HCT116 (cell line): ENCODE measurements around the gene TMEM178A. TPM values are rescaled to one million over a fixed set of nuclear protein-coding genes. Genes with fewer than 3 reads are reported as not detected.

Experiments
- ATAC-seq: fragments of 200-7000 bp; cut with Tn5 transposase; 2 replicates; pipeline ENCODE4 v1.9.1; 2020; ENCODE audit warnings: mild to moderate bottlenecking, moderate library complexity
- BruUV-seq: library from RNA; stranded (reverse); fragments of 400-500 nt; replicated peaks from 2 replicates; lab custom pipeline; 2021; lab: Mats Ljungman, UMichigan
- CTCF ChIA-PET: fragments of 300-600 bp; sonication (Branson Sonifier 250); formaldehyde crosslinking; loops from one replicate; lab custom pipeline; 2021; ENCODE audit warnings: antibody characterized with exemption; lab: Charles Lee
- POLR2A ChIA-PET: fragments of 300-600, 350-600 bp; sonication (Branson Sonifier 250); formaldehyde crosslinking; loops from one replicate; lab custom pipeline; 2021; ENCODE audit warnings: antibody characterized with exemption; lab: Charles Lee
- RAD21 ChIA-PET, 2 experiments: fragments of 300-600 bp; sonication (Branson Sonifier 250); formaldehyde crosslinking; loops; one replicate each; lab custom pipeline; 2023; ENCODE audit warnings: low total read pairs in 2 of 2; ENCODE audit not compliant: uncharacterized antibody in 2 of 2, unreplicated experiment in 2 of 2, low non-redundant PET in 1 of 2; lab: Charles Lee
- DNase-seq: peaks from one replicate; pipeline ENCODE4 v3.0.0-alpha.2; 2010; ENCODE audit warnings: low read depth, low spot score
- H2AFZ ChIP-seq: fragments of 200-600 bp; shearing (Covaris generic), sonication (generic); 2 replicates; pipeline ENCODE4 v1.6.1; 2017; ENCODE audit warnings: low read depth, mixed run types, mixed read lengths, antibody characterized with exemption, low read length; ENCODE audit not compliant: poor library complexity, severe bottlenecking
- H3K27ac ChIP-seq: 2 replicates; pipeline ENCODE4 v1.5.1; 2012; ENCODE audit warnings: low read depth, low read length
- H3K27me3 ChIP-seq: fragments of 200-600 bp; sonication (generic); 2 replicates; pipeline ENCODE4 v1.6.1; 2016; ENCODE audit warnings: mixed run types, low read length, mixed read lengths; ENCODE audit not compliant: insufficient read depth
- H3K36me3 ChIP-seq, 2 experiments: fragments of 200-500 bp in 1 of 2; fragments of 200-600 bp in 1 of 2; sonication (Bioruptor generic) in 1 of 2; sonication (generic) in 1 of 2; 2 replicates each; pipeline versions ENCODE4 v1.5.1 to v1.6.1; 2014 to 2016; ENCODE audit warnings: low read length in 2 of 2, inconsistent platforms in 1 of 2, mixed read lengths in 1 of 2, mixed run types in 1 of 2; ENCODE audit not compliant: insufficient read depth in 2 of 2, control insufficient read depth in 1 of 2
- H3K4me1 ChIP-seq, 2 experiments: fragments of 200-600 bp in 1 of 2; sonication (generic) in 1 of 2; 2 replicates each; pipeline versions ENCODE4 v1.5.1 to v1.6.1; 2012 to 2017; ENCODE audit warnings: low read length in 2 of 2, inconsistent platforms in 1 of 2, mild to moderate bottlenecking in 1 of 2, mixed read lengths in 1 of 2, mixed run types in 1 of 2, moderate library complexity in 1 of 2; ENCODE audit not compliant: insufficient read depth in 2 of 2, control insufficient read depth in 1 of 2
- H3K4me2 ChIP-seq: fragments of 200-600 bp; sonication (generic); 2 replicates; pipeline ENCODE4 v1.6.1; 2017; ENCODE audit warnings: mixed run types, low read length, mixed read lengths
- H3K4me3 ChIP-seq, 2 experiments: fragments of 200-600 bp in 1 of 2; sonication (generic) in 1 of 2; replicated peaks in 1 of 2; 2 replicates each; pipeline ENCODE4 v1.5.1; 2011 to 2016; ENCODE audit warnings: low read length in 2 of 2, control low read depth in 1 of 2, low read depth in 1 of 2, mild to moderate bottlenecking in 1 of 2, mixed read lengths in 1 of 2, mixed run types in 1 of 2
- H3K79me2 ChIP-seq: fragments of 200-600 bp; sonication (generic); 2 replicates; pipeline ENCODE4 v1.6.1; 2017; ENCODE audit warnings: mild to moderate bottlenecking, mixed run types, low read length, moderate library complexity, mixed read lengths; ENCODE audit not compliant: insufficient read depth
- H3K9ac ChIP-seq: fragments of 200-600 bp; sonication (generic); 2 replicates; pipeline ENCODE4 v1.6.1; 2016; ENCODE audit warnings: low read length, mixed read lengths
- H3K9me2 ChIP-seq: fragments of 200-600 bp; sonication (generic), shearing (Covaris generic); 2 replicates; pipeline ENCODE4 v1.6.1; 2017; ENCODE audit warnings: mixed run types, mild to moderate bottlenecking, moderate library complexity; ENCODE audit not compliant: insufficient read depth
- H3K9me3 ChIP-seq, 2 experiments: fragments of 200-500 bp in 1 of 2; fragments of 200-600 bp in 1 of 2; sonication (Bioruptor generic) in 1 of 2; sonication (generic) in 1 of 2; 2 replicates each; pipeline ENCODE4 v1.6.1; 2014 to 2017; ENCODE audit warnings: low read length in 2 of 2, mixed read lengths in 2 of 2, inconsistent platforms in 1 of 2, low read depth in 1 of 2, mild to moderate bottlenecking in 1 of 2, mixed run types in 1 of 2, moderate library complexity in 1 of 2; ENCODE audit not compliant: control insufficient read depth in 1 of 2, insufficient read depth in 1 of 2
- H4K20me1 ChIP-seq: fragments of 200-600 bp; sonication (generic), shearing (Covaris generic); 2 replicates; pipeline ENCODE4 v1.6.1; 2017; ENCODE audit warnings: mixed run types, mild to moderate bottlenecking, moderate library complexity; ENCODE audit not compliant: insufficient read depth
- EGR1 ChIP-seq: IDR thresholded peaks from 2 replicates; pipeline ENCODE4 v1.6.1; 2012; ENCODE audit warnings: low read depth
- EZH2 ChIP-seq: fragments of 200-600 bp; sonication (generic); IDR thresholded peaks from 2 replicates; pipeline ENCODE4 v1.6.1; 2017; ENCODE audit warnings: antibody characterized with exemption, mixed run types
- MAX ChIP-seq: IDR thresholded peaks from 2 replicates; pipeline ENCODE4 v1.6.1; 2012
- SRF ChIP-seq: IDR thresholded peaks from 2 replicates; pipeline ENCODE4 v1.6.1; 2012; ENCODE audit warnings: low read depth
- YY1 ChIP-seq: IDR thresholded peaks from 2 replicates; pipeline ENCODE4 v1.6.1; 2011; ENCODE audit warnings: low read length, low read depth, moderate library complexity, mild to moderate bottlenecking; ENCODE audit not compliant: insufficient replicate concordance; ENCODE audit errors: extremely low read depth
- ZFX ChIP-seq: fragments of 450-650 bp; IDR thresholded peaks from 2 replicates; pipeline ENCODE4 v1.6.1; 2017
- intact Hi-C: fragments of 100-400 bp; cut with micrococcal nuclease; formaldehyde crosslinking; loops from 2 replicates; pipeline ENCODE4 v1.10.0; 2022
- total RNA-seq: library from RNA; stranded (reverse); gene quantifications from one replicate; pipeline ENCODE4 v1.2.1, GENCODE V29; 2021; ENCODE audit not compliant: unreplicated experiment

Gene TMEM178A
- total RNA-seq, 1 experiment from 2014 or later = 1.3 TPM

DNA sequence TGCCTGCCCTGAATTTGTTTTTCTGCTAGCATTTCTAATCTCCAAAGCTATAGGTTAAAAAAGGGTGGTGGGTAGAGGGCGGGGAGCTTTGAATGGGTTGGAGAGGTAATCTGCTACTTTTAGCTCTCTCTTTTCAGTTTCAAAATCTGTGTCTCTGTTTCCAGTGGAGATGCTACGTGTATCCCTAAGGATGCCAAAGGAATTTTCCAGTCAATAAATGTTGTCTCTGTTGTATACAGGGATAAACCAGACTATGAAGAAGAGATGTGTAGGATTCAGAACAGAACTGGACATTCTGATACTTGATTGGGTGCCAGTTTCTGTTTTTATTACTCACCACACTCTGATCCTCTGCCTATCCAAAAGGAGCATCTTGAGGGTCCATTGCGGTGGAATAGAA is 50.1 kb downstream of the TMEM178A start:
- ATAC-seq = no peak
- no peak overlapping the region for H3K4me3 ChIP-seq
- TF ChIP-seq SRF = no peak
- TF ChIP-seq YY1 = no peak
- no peak for TF ChIP-seq EGR1
- TF ChIP-seq EZH2 = no peak
- TF ChIP-seq MAX = no peak
- TF ChIP-seq, all 23 proteins: peak for 0
- H3K27ac ChIP-seq = no peak overlapping the region
- H3K36me3 ChIP-seq = no peaks in the 10 kb centered on the region
- H4K20me1 ChIP-seq = no peaks in the 10 kb centered on the region
- BruUV-seq = no TSS peak
- ChIA-PET RAD21 (no interaction called here), CTCF (interaction anchor here (2.3 kb wide), 1 partner anchor 13 kb away, joined by 9 read pairs; no protein-coding TSS in a partner anchor), POLR2A (no interaction called here)
- no peak overlapping the region for H3K9ac ChIP-seq
- no peaks in the 10 kb centered on the region for H3K79me2 ChIP-seq
- no peaks in the 10 kb centered on the region for H3K9me3 ChIP-seq
- no peak for DNase-seq
- H3K4me1 ChIP-seq = no peaks in the 10 kb centered on the region
- intact Hi-C loops = no loop called here
- no peak overlapping the region for H2AFZ ChIP-seq
- H3K4me2 ChIP-seq = no peak overlapping the region
- H3K9me2 ChIP-seq = no peaks in the 10 kb centered on the region
- 0 out of 2 replicates have a peak, but pooled peaks cover 5% of the 10 kb centered on the region for H3K27me3 ChIP-seq

- intact Hi-C loops = no loop called here
- no peaks in the 10 kb centered on the region for H3K36me3 ChIP-seq
- DNase-seq (no peak), ATAC-seq (no peak)
- H3K9ac ChIP-seq = no peak overlapping the region
- H3K9me3 ChIP-seq = no peaks in the 10 kb centered on the region
- no peak overlapping the region for H3K4me2 ChIP-seq
- H3K4me1 ChIP-seq = no peaks in the 10 kb centered on the region
- no peak overlapping the region for H2AFZ ChIP-seq
- H3K4me3 ChIP-seq = no peak overlapping the region
- CTCF ChIA-PET = interaction anchor here (0.9 kb wide), 1 partner anchor 11 kb away, joined by 3 read pairs; no protein-coding TSS in a partner anchor
- H3K9me2 ChIP-seq = no peaks in the 10 kb centered on the region
- 0 out of 2 replicates have a peak, but pooled peaks cover 7% of the 10 kb centered on the region for H3K27me3 ChIP-seq
- RAD21 ChIA-PET = no interaction called here
- POLR2A ChIA-PET = no interaction called here
- no peaks in the 10 kb centered on the region for H3K79me2 ChIP-seq
- no peak overlapping the region for H3K27ac ChIP-seq
- TF ChIP-seq MAX (no peak), ZFX (no peak)
- H4K20me1 ChIP-seq = no peaks in the 10 kb centered on the region
- BruUV-seq = no TSS peak
Measured at GRCh38 chr2:39717067-39717466, 51.4 kb downstream of the TMEM178A start.
